SK-MEL-5 (cell line): Measurements from ENCODE around the gene ITGA2B. TPM values are rescaled to one million over a fixed set of nuclear protein-coding genes. Genes with fewer than 3 reads are reported as not detected.

Experiments
- DNase-seq: peaks from one replicate; pipeline ENCODE4 v3.0.0-alpha.2; 2016; ENCODE audit warnings: low read depth, low spot score
- in situ Hi-C: cut with HindIII; loops from 2 replicates; pipeline ENCODE4 v1.10.0; 2016; ENCODE audit warnings: low sequenced_read_pairs, high pct_unique_total_duplicates, low pct_unique_long_range_greater_than_20kb
- polyA plus RNA-seq, 2 experiments: library from polyadenylated mRNA; depleted of rRNA; stranded (reverse); fragments of >200 nt; gene quantifications; 2 replicates each; pipeline ENCODE4 v1.2.3, GENCODE V29; 2015
- total RNA-seq: library from RNA; depleted of rRNA; stranded (reverse); fragments of >200 nt; shearing (Covaris generic); gene quantifications from 2 replicates; pipeline ENCODE4 v1.2.3, GENCODE V29; 2014; rRNA removed

The ITGA2B gene
- total RNA-seq, result 0.43 TPM in 1 of 2 replicates, not detected in the other
- 0.10 TPM in 1 of 2 replicates, not detected in the other for polyA plus RNA-seq (2015; cell fraction: cytosol; rRNA removed)
- 0.12 and 1.00 TPM in 2 replicates for polyA plus RNA-seq (2015; cell fraction: nucleus; rRNA removed)

DNA sequence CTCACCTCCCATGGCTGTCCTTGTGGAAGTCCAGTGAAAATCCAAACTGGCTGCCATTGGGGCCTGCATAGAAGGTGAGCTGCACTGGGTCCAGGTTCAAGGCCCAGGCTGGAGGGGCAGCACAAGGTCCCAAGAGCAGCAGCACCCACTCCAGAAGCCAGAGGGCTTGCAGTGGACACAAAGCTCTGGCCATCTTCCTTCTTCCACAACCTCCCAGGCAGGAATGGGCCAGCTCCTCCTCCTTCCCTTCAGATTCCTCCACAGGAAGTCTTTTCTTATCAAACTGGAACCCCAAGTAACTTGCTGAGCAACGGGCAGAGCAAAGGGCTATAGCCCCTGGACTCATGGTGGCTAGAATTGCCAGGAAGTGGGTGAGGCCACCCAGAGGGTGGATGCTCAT lies at the start of gene ITGA2B:
Gene ITGA2B (minus strand): TSS at position 369 of the 400 bp plus-strand sequence. CDS start 176 bp downstream, at position 193.
- in situ Hi-C loops, result no loop called here
- no peak for DNase-seq

DNA sequence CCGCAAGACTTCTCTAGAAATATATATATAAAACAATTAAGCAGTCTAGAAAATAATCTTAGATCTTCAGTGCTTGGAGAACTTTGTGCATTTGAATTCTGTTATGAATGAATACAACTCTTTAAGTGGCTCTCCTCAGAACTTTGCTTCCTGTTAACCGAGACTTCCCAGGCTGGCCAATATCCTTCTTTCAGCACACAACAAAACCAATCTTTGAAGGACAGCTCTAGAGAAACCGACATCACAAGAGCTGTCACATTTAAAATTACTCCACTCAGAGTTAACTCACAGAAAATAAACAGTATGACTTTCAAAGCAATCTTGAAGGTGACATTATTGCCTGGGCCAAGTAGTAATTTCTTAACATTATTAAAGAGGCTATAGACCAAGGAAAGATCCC lies 49.7 kb upstream of the ITGA2B start:
- DNase-seq, result peak; percentile 43
- in situ Hi-C loops, result no loop called here

GRCh38 chr17:44438636-44439035 lies 49.2 kb upstream of the ITGA2B start:
- DNase-seq, result peak; percentile 11

GRCh38 chr17:44436336-44436735 lies 46.9 kb upstream of the ITGA2B start:
- no peak for DNase-seq
- in situ Hi-C loops, result no loop called here

More at GRCh38 chr17:44438636-44439035, 49.2 kb upstream of the ITGA2B start:
- in situ Hi-C loops, result no loop called here

- in situ Hi-C loops, result no loop called here
- DNase-seq, result no peak
Observed at GRCh38 chr17:44432254-44433157, 43.1 kb upstream of the ITGA2B start.

GRCh38 chr17:44424828-44425461 lies 35.5 kb upstream of the ITGA2B start:
- DNase-seq, result no peak
- in situ Hi-C loops, result no loop called here

GRCh38 chr17:44417553-44417952 lies 28.1 kb upstream of the ITGA2B start:
- in situ Hi-C loops, result no loop called here
- no peak for DNase-seq

- no peak for DNase-seq
- in situ Hi-C loops, result no loop called here
Observed at GRCh38 chr17:44416558-44417289, 27.3 kb upstream of the ITGA2B start.

DNA sequence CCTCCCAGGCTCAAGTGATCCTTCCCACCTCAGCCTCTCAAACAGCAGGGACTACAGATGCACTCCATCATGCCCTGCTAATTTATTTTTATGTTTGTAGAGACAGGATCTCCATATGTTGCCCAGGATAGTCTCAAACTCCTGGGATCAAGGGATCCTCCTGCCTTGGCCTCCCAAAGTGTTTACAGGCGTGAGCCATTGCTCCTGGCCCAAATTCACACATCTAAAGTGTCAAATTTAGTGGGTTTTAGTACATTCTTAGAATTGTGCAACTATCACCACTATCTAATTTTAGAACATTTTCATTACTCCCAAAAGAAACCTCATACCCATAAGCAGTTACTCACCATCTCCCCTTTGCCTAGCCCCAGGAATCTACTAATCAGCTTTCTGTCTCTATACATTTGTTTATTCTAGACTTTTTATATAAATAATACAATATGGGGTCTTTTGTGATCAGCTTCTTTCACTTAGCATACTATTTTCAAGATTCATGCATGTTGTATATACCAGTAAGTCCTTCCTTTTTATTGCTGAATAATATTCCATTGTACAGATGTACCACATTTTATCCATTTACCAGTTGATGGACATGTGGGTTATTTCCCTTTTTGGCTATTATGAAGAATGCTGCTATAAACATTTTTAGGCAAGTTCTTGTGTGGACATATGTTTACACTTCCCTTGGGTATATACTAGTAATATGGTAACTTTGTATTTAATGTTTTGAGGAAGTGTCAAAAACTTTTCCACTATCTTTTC lies 25.1 kb upstream of the ITGA2B start:
- in situ Hi-C loops, result no loop called here
- DNase-seq, result no peak

- in situ Hi-C loops, result no loop called here
- DNase-seq, result no peak
Observed at GRCh38 chr17:44409309-44410028, 20.0 kb upstream of the ITGA2B start.

DNA sequence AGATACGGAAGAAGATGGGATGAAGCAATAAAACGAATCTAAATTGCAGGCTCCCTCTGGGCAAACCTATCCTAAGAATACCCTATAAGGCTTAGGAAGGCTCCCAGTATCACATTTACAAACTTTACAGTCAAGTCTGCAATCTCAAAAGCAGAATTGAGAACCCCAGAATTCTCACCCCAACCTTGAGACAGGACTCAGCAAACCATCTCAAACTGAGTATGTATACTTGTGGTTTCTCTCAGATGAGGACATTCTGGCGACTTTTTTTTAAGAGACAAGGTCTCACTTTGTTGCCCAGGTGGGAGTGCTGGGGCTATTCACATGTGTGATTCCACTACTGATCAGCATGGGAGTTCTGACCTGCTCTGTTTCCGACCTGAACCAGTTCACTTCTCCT lies 19.3 kb upstream of the ITGA2B start:
- no peak for DNase-seq
- in situ Hi-C loops, result no loop called here

DNA sequence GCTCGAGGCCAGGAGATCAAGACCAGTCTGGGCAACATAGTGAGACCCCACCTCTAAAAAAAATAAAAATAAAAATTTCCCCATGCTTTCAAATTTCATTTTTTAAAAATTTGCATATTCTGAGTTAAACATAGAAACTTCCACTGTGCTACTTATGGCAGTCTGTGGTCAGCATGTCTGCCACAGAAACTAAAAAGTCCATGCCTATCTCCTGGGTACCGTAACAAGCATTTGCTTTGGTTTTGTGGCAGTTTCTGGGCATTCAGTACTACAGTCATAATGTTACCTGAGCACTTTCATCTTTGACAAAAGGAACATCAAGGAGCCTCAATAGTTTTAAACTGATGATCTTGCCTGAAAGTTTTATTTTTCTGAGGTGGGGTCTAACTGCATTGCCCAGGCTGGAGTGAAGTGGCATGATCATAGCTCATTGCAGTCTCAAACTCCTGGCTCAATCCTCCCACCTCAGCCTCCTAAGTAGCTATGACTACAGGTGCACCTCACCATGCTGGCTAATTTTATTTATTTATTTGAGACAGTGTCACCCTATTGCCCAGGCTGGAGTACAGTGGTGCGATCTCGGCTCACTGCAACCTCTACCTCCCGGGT lies 13.2 kb upstream of the ITGA2B start:
- no peak for DNase-seq
- in situ Hi-C loops, result no loop called here

DNA sequence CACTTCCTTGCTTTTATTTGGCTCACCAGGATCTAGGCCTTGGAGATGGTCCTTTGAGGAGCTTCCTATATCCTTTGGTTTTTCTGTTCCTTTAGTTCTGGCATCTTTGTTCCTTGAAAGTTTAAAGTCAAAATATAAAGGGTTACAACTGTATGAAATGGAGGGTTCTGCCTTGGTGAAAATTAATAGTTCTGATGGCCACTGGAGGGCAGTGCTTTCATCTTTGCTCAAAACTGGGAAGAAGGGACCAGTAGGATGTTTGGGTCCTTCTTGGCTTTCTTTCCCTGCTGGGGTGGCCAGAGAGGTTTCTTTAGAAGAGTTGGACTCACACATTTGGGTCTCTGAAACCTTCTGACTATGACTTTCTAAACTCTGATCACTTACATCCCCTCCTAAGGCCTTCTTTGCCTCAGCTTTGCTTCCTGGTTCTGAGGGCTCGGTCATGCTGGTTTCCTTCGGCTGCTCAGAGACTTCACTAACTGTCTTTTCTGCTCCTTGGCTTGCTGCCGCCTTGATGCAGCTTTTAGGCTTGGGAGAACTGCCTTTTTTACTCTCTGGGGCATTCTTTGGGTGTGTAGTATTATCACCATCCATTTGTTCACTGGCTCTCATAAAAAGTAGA lies 10.9 kb upstream of the ITGA2B start:
- peak; percentile 51 for DNase-seq
- in situ Hi-C loops, result no loop called here

GRCh38 chr17:44398692-44399691 lies 9.5 kb upstream of the ITGA2B start:
- no peak for DNase-seq
- in situ Hi-C loops, result no loop called here
